ENCODE results near the gene CNTRL. TPM values are rescaled to one million over a fixed set of nuclear protein-coding genes. Genes with fewer than 3 reads are reported as not detected.
"Not testable (repeated sequence)": the region's sequence is repeated elsewhere in the genome, so short reads cannot be mapped to it uniquely, and the experiment has no call there.

Gene CNTRL
- total RNA-seq, result 10 to 100 TPM; 44.7 to 63.0 (median 54.4) TPM
- polyA plus RNA-seq, result 10 to 100 TPM; 15.8 to 24.7 (median 20.2) TPM
- long read RNA-seq, donor 1, result 0 reads
- long read RNA-seq, donor 2, result 0 reads

DNA sequence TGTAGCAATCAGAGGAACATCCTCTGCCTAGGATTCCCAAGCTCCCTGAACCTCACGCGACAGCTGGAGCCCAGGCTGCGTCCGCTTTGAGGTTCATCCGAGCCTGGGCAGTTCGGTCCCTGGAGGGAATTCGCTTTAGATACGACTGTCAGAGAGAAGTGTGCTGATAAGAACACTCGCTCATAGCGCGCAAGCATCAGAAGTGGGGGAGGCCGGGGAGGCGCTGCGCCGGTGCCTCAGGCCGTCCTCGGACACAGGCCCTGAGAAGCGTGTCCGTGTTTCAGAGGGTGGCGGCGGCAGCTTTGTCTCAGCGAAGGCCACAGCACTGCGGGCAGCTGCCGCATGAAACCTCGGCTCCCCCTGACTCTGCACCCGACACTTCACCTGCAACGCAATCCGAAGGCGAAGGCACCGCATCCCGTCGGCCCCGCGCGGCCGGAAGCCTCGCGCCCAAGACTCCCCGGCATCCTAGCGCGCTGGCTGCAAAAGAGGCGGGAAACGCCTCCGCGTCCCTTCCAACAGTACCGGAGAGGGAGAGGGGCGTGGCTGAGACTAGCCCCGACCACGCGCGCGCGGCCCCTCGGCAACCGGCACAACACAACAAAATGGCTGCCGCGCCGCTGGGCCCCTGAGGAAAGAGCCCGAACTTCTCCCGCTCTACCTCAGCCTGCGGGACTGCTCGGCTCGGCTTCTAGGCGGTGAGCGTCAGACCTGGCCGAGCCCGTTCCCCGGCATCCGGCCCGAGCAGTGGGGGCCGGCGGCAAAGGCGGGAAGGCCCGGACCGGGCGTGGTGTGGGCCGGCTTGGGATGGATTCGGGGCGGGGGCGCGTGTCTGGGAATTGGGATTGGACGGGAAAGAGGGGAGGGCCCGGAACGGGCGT lies at the start of gene CNTRL:
Gene CNTRL (plus strand): TSS at position 586 of the 881 bp plus-strand sequence. CDS start 13,372 bp downstream, outside the sequence.
- TF ChIP-seq, protein P1, sequence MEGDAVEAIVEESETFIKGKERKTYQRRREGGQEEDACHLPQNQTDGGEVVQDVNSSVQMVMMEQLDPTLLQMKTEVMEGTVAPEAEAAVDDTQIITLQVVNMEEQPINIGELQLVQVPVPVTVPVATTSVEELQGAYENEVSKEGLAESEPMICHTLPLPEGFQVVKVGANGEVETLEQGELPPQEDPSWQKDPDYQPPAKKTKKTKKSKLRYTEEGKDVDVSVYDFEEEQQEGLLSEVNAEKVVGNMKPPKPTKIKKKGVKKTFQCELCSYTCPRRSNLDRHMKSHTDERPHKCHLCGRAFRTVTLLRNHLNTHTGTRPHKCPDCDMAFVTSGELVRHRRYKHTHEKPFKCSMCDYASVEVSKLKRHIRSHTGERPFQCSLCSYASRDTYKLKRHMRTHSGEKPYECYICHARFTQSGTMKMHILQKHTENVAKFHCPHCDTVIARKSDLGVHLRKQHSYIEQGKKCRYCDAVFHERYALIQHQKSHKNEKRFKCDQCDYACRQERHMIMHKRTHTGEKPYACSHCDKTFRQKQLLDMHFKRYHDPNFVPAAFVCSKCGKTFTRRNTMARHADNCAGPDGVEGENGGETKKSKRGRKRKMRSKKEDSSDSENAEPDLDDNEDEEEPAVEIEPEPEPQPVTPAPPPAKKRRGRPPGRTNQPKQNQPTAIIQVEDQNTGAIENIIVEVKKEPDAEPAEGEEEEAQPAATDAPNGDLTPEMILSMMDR (IDR thresholded peaks at IDR 0.05 in 8 of 11, conservative IDR thresholded peaks at IDR 0.05 in 3 of 11), result no peak
- TF ChIP-seq POLR2A (IDR thresholded peaks at IDR 0.05) (no peak), POLR2AphosphoS5 (IDR thresholded peaks at IDR 0.05) (peak; percentile 81 to 91 (median 88))
- H3K4me1 ChIP-seq, result peaks cover 21 to 83% (median 44%) of the 10 kb centered on the region in 6 donors
- no peaks in the 10 kb centered on the region for H3K9me3 ChIP-seq
- H3K27ac ChIP-seq, result peak within 1 kb of the TSS; percentile 85 to 94 (median 89)
- H3K27me3 ChIP-seq (replicated peaks in 1 of 7), result no peaks in the 10 kb centered on the region
- H3K4me3 ChIP-seq, result peak within 1 kb of the TSS; percentile 75 to 100 (median 97)
- intact Hi-C loops (cut with DNase I; ENCODE audit: low total_unique reads), result no loop called here
- no peaks in the 10 kb centered on the region for H3K36me3 ChIP-seq
- WGBS, 5 donors, result 0 to 1% (median 1%) methylated on average over 70 to 85 of the region's 85 CpGs
- peak; percentile 96 for DNase-seq

DNA sequence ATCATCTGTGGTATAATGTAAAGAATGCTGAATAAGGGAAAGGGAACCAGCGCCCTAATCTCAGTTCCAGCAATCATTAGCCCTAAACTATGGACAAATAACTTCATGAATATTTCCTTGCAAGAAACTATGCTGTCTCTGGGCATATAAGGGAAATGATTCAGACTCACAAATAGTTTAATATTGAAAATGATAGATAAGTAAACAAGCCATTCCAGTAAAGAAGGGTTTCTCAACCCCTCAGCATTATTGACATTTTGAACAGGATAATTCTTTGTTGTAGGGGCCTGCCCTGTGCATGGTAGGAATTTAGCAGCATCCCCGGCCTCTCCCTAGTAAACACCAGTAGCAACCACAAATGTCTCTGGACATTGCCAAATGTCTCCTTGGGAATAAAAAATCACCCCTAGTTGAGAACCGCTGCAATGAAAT lies 48.5 kb upstream of the CNTRL start:
- no peaks in the 10 kb centered on the region for H3K4me1 ChIP-seq
- DNase-seq, result no peak
- 84 to 97% (median 93%) methylated on average over 3 of the region's 3 CpGs for WGBS, 5 donors
- TF ChIP-seq, protein P1 (IDR thresholded peaks at IDR 0.05 in 8 of 11, conservative IDR thresholded peaks at IDR 0.05 in 3 of 11), result no peak
- no peaks in the 10 kb centered on the region for H3K9me3 ChIP-seq
- H3K36me3 ChIP-seq, result peaks cover 0 to 2% (median 0%) of the 10 kb centered on the region in 6 donors
- H3K4me3 ChIP-seq, result no peak overlapping the region
- H3K27me3 ChIP-seq (replicated peaks in 1 of 7), result no peaks in the 10 kb centered on the region
- H3K27ac ChIP-seq, result no peak overlapping the region
- intact Hi-C loops (cut with DNase I; ENCODE audit: low total_unique reads), result no loop called here

- H3K4me3 ChIP-seq, result no peak overlapping the region
- no peak for DNase-seq
- intact Hi-C loops (cut with DNase I; ENCODE audit: low total_unique reads), result no loop called here
- H3K36me3 ChIP-seq, result no peaks in the 10 kb centered on the region
- no peaks in the 10 kb centered on the region for H3K27me3 ChIP-seq (replicated peaks in 1 of 7)
- no peaks in the 10 kb centered on the region for H3K4me1 ChIP-seq
- no peak overlapping the region for H3K27ac ChIP-seq
- TF ChIP-seq POLR2AphosphoS5 (IDR thresholded peaks at IDR 0.05), result no peak
- TF ChIP-seq, protein P1 (IDR thresholded peaks at IDR 0.05 in 8 of 11, conservative IDR thresholded peaks at IDR 0.05 in 3 of 11), result no peak
- no peak for TF ChIP-seq POLR2A (IDR thresholded peaks at IDR 0.05)
- H3K9me3 ChIP-seq, result no peaks in the 10 kb centered on the region
Observed at GRCh38 chr9:121026768-121027167, 48.0 kb upstream of the CNTRL start.

DNA sequence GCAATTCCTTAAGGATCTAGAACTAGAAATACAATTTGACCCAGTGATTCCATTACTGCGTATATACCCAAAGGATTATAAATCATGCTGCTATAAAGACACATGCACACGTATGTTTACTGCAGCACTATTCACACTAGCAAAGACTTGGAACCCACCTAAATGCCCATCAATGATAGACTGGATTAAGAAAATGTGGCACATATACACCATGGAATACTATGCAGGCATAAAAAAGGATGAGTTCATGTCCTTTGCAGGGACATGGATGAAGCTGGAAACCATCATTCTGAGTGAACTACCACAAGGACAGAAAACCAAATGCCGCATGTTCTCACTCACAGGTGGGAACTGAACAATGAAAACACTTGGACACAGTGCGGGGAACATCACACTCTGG lies 46.5 kb upstream of the CNTRL start:
- H3K4me1 ChIP-seq; intact Hi-C loops (cut with DNase I; ENCODE audit: low total_unique reads); H3K27ac ChIP-seq; H3K27me3 ChIP-seq (replicated peaks in 1 of 7); H3K36me3 ChIP-seq; H3K9me3 ChIP-seq; H3K4me3 ChIP-seq; DNase-seq: not testable (repeated sequence)
- WGBS, 5 donors, result 73 to 87% (median 75%) methylated on average over 4 of the region's 4 CpGs
